Stimulated activated CD8-positive, alpha-beta memory T cell treated with anti-CD3 and anti-CD28 coated beads, Interleukin-15, amount 100 ng/mL, for 4 hours (primary cell): ENCODE results near the gene CHMP1A.
"Not testable (repeated sequence)": the region's sequence is repeated elsewhere in the genome, so short reads cannot be mapped to it uniquely, and the experiment has no call there.

Experiments
- DNase-seq, 2 donors: peaks; one replicate each; pipeline ENCODE4 v3.0.0-alpha.2; 2020; ENCODE audit warnings: low read depth in 2 of 2

CHMP1A gene

DNA sequence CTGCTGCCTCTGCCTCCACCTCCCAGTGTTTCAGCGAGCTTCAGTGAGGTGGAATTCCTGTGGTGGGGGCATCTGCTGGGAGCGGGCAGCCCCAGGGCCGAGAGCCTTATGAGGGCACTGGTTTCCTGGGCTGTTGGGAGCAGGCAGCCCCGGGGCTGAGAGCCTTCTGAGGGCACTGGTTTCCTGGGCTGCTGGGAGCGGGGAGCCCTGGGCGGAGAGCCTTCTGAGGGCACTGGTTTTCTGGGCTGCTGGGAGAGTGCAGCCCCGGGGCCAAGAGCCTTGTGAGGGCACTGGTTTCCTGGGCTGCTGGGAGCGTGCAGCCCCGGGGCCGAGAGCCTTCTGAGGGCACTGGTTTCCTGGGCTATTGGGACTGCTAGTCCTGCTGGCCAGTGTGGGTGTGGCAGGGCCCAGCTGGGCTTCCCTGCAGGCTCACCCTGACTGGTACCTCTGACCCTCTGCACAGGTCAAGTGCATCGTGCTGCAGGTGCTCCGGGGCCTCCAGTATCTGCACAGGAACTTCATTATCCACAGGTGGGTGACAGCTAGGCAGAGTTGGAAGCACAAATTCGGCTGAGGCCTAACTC lies 34.6 kb upstream of the CHMP1A start:
- no peak for DNase-seq

GRCh38 chr16:89691231-89691985 lies 33.9 kb upstream of the CHMP1A start:
- DNase-seq: no peak

GRCh38 chr16:89690392-89690901 lies 32.9 kb upstream of the CHMP1A start:
- no peak for DNase-seq

DNA sequence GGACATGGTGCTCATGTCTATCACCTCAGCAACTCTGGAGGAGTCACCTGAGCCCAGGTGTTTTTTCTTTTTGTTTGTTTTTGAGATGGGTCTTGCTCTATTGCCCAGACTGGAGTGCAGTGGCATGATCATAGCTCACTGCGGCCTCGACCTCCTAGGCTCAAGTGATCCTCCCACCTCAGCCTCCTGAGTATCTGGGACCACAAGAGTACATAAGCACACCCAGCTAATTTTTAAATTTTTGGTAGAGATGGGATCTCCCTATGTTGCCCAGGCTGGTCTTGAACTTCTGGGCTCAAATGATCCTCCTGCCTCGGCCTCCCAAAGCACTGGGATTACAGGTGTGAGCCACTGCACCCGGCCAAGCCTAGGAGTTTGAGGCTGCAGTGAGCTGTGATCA lies 32.1 kb upstream of the CHMP1A start:
- not testable (repeated sequence) for DNase-seq

GRCh38 chr16:89689142-89689541 lies 31.6 kb upstream of the CHMP1A start:
- DNase-seq: no peak

DNA sequence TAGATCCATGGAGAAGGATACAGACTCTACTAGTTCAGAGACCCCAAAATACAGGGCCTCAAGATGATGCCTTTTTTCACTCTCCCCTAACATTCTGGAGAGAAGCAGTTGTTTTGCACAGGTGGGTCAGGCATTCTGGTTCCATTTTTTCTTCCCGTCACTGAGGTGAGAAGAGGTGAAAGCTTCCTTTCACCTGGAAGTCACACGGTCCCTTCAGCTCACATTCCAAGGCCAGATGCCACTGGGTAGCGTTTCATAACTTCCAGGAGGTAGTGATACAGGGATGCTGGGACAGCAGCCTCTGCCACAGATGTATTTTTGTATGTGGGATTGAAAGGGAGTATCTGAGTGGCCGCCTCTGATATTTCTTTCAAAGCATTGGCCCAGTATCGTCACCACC lies 30.9 kb upstream of the CHMP1A start:
- DNase-seq: no peak

DNA sequence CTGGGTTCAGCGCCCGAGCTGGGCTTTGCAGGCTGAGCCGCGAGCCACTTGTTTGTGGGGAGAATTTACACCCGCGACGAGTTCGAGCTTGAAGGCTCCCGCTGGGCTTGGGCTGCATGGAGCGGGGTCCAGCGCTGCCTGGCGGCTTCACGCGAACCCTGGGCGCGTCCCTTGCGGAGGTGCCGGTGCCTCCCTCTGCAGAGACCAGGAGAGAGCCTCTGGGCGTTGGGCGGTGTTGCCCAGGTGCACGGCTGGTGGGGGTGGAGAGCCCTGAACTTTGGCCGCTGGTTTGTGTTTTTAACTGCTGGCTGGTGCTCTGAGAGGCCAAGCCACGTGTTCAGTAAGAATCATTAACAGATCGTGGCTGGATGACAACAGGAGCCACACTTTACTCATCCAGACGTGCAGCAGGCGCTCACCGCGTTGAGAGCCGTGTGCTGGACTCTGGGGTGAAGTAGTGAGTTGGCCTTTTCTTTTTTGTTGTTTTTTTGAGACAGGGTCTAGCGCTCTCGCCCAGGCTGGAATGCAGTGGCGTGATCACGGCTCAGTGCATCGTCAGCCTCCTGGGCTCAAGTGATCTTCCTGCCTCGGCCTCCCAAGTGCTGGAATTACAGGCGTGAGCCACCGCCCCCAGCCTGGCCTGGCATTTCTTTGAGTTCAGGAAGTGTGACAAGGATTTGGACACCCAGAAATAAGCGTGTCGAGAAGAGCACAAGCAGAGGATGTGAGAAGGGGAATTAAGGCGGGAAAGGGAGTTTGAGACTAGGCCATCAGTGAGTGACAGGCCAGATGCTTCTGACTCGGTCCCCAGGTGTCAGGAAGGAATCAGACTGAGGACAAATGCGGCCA lies 29.8 kb upstream of the CHMP1A start:
- no peak for DNase-seq

DNA sequence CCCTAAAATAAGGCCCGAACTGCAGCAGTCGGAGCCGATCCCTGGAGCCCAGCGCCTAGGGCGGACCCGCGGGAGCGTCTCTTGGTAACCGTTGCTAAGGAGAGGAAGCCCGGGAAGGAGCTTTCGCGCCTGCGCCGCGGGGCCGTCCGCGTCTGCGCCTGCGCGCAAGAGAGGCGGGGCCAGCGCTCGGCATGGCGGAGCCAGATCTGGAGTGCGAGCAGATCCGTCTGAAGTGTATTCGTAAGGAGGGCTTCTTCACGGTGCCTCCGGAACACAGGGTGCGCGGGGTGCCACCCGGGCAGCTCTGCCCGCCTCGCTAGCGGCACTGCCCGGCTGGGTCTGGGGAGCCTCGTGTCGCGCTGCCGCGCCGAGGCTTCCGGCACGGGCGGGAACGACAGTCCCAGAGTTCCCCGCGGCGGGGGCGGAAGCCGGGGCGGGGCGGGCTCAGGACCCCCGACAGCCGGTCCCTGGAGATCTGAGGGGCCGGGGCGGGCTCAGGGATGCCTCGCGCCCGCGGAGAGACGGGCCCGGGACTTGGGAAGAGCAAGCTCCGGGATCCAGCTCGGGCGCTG lies 29.1 kb upstream of the CHMP1A start, which contains the start of gene CDK10:
CDK10 (plus strand) TSS at position 170 of the 572 bp plus-strand sequence; CDS start at position 192, 22 bp downstream.
- peak; percentile 74 to 81 for DNase-seq

- no peak for DNase-seq
These were observed 28.4 kb upstream of the CHMP1A start for GRCh38 chr16:89685916-89686315.

DNA sequence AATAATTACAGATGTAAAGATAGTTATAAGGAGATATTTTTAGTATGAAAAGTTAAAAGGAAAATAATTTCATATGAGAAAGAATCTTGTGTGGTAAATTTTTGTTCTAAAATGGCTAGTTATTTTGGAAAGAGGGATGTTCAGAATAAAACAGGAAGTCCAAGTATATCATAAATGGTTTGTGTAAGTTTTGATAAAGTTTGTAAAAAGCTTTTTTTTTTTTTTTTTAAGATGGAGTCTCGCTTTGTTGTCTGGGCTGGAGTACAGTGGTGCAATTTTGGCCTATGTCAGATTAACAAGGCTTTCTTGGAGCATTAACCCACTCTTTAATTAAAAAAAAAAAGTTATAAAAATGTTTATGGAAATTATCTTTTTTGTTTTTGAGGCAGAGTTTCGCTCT lies 20.8 kb upstream of the CHMP1A start:
- no peak for DNase-seq

GRCh38 chr16:89672177-89672941 lies 14.9 kb upstream of the CHMP1A start:
- DNase-seq: no peak

- DNase-seq: not testable (repeated sequence)
These were observed 14.1 kb upstream of the CHMP1A start for GRCh38 chr16:89671565-89671964.

- DNase-seq: no peak
These were observed 13.3 kb upstream of the CHMP1A start for GRCh38 chr16:89670496-89671431.

GRCh38 chr16:89669755-89670154 lies 12.2 kb upstream of the CHMP1A start:
- no peak for DNase-seq

GRCh38 chr16:89668790-89669158 lies 11.3 kb upstream of the CHMP1A start:
- no peak for DNase-seq

GRCh38 chr16:89667633-89668032 lies 10.1 kb upstream of the CHMP1A start:
- DNase-seq: no peak

DNA sequence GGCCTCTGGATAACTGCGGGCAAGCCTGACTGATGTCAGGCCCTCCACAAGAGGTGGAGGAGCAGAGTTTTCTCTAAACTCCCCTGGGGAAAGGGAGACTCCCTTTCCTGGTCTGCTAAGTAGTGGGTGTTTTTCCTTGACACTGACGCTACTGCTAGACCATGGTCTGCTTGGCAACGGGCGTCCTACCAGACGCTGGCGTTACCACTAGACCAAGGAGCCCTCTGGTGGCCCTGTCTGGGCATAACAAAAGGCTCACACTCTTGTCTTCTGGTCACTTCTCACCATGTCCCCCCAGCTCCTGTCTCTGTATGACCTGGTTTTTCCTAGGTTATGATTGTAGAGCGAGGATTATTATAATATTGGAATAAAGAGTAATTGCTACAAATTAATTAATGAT lies 9.5 kb upstream of the CHMP1A start:
- DNase-seq: not testable (repeated sequence)

DNA sequence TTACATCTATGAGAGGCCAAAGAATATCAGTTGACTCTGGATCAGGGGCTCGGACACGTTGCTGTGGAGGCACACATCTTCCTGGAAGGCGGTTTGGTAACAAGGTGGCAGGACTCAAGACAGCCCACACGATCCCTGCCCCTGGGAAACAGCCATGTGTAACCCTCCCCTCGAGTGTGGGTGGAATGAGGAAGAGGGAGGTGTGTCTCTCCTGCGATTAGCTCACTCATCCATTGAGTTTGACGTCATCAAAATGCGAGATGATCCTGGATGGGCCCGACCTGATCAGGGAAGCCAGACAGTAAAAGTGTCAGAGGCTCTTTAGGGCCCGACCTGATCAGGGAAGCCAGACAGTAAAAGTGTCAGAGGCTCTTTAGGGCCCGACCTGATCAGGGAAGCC lies 6.7 kb upstream of the CHMP1A start:
- DNase-seq: not testable (repeated sequence)

DNA sequence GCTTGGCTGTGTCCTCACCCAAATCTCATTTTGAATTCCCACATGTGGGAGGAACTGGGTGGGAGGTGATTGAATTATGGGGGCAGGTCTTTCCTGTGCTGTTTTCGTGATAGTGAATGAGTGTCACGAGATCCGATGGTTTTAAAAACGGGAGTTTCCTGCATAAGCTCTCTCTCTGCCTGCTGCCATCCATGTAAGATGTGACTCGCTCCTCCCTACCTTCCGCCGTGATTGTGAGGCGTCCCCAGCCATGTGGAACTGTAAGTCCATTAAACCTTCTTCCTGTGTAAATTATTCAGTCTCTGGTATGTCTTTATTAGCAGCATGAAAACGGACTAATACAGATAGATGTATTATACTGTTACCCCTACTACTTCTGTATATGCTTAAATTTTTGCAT lies 3.7 kb upstream of the CHMP1A start:
- DNase-seq: no peak

DNA sequence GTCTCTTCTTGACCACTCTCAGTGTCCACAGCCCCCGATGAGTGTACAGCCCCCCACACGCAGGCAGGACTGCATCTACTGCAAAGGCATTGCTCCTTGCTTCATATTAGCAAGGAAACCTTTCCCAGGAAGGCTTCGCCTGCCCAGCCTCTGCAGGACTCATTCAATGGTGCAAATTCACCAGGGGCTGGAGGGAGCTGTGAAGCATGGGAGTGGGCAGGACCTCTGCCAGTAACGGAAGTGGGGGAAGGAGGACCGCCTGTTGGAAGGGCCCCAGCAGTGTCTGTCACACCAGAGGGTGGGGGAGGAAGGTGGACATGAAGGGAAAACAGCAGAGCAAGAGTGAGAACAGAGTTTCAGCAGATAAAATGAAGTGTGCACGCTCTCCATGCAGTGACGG lies 2.6 kb upstream of the CHMP1A start:
- DNase-seq: no peak
